Measurements from ENCODE around the gene HOXA4. TPM values are rescaled to one million over a fixed set of nuclear protein-coding genes. Genes with fewer than 3 reads are reported as not detected.

HOXA4 gene
- total RNA-seq, 3 donors from 2014 or later (not counting 1 experiment from before 2014, with no cell fraction given) = 0.52 to 2.1 (median 0.63) TPM

DNA sequence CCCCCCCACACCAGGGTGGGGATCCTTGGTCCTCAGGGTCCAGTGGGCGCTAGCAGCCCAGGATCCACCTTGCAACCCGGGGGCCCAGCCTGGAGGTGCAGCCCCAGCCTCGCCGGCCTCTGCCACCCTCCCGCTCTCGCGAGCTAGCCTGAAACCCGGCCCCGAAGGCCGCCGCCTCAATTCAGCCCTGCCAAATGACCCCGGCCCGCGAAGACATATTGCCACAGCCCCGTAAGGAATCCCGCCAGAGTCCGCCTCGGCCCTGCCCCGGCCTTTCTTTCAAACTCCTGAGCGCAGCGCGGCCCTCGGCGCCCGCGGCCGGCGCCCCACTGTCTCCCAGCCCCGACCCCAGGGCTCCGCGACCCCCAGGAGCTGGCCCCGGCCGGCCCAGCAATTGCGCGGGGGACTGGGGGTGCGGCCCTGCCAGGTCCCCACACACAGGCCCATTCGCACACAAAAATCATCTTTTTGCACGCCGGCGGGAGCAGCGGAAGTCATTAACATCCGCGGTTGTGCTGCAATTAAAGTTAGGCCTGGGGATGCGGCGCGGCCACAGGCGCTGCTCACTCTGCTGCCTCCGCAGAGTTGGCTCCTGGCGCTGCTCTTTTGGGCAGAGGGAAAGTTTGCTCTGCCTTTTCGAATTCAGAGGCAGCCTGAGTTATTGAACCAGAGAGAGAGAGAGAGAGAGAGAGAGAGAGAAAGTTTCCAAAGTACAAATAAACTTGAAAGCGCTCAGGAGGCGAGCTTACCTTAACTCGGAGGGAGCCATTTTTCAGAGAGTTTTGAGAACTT, 9.0 kb upstream of the HOXA4 start:
- H3K27ac ChIP-seq (ENCODE audit: low read length) = no peak overlapping the region
- 96% methylated on average over 53 of the region's 53 CpGs for WGBS (ENCODE audit: insufficient coverage)
- H3K27ac Mint-ChIP-seq = no peak overlapping the region
- TF ChIP-seq CTCF (IDR thresholded peaks at IDR 0.05) = no peak
- no peaks in the 10 kb centered on the region for H3K9me3 ChIP-seq (ENCODE audit: control insufficient read depth, insufficient read depth, low read length)
- peaks cover 9% of the 10 kb centered on the region for H3K27me3 ChIP-seq (ENCODE audit: control insufficient read depth, insufficient read depth, low read length)
- H3K27me3 Mint-ChIP-seq (ENCODE audit: low read depth in 2 of 2) = peaks cover 37 to 59% of the 10 kb centered on the region in 2 donors
- no peaks in the 10 kb centered on the region for H3K9me3 Mint-ChIP-seq
- H3K4me1 Mint-ChIP-seq = peaks cover 0 to 10% of the 10 kb centered on the region in 2 donors
- no peak overlapping the region for H3K4me3 Mint-ChIP-seq
- DNase-seq = no peak
- H3K36me3 ChIP-seq (ENCODE audit: control insufficient read depth, insufficient read depth, low read length) = no peaks in the 10 kb centered on the region
- ATAC-seq = no peak
- intact Hi-C loops (cut with micrococcal nuclease) = no loop called here
- H3K36me3 Mint-ChIP-seq = no peaks in the 10 kb centered on the region
- H3K4me1 ChIP-seq (ENCODE audit: control insufficient read depth, insufficient read depth, low read length) = peaks cover 3% of the 10 kb centered on the region
- no peak overlapping the region for H3K4me3 ChIP-seq (ENCODE audit: low read length)

GRCh38 chr7:27138985-27139333, 8.4 kb upstream of the HOXA4 start:
- intact Hi-C loops (cut with micrococcal nuclease) = no loop called here
- peaks cover 7% of the 10 kb centered on the region for H3K27me3 ChIP-seq (ENCODE audit: control insufficient read depth, insufficient read depth, low read length)
- H3K4me1 ChIP-seq (ENCODE audit: control insufficient read depth, insufficient read depth, low read length) = peaks cover 2% of the 10 kb centered on the region
- Mint-ChIP-seq H3K27me3 (ENCODE audit: low read depth in 2 of 2) (peaks cover 41 to 65% of the 10 kb centered on the region in 2 donors), H3K36me3 (no peaks in the 10 kb centered on the region), H3K27ac (no peak overlapping the region), H3K9me3 (no peaks in the 10 kb centered on the region), H3K4me1 (peaks cover 0 to 10% of the 10 kb centered on the region in 2 donors), H3K4me3 (no peak overlapping the region)
- ATAC-seq = no peak
- H3K9me3 ChIP-seq (ENCODE audit: control insufficient read depth, insufficient read depth, low read length) = no peaks in the 10 kb centered on the region
- no peak overlapping the region for H3K27ac ChIP-seq (ENCODE audit: low read length)
- H3K36me3 ChIP-seq (ENCODE audit: control insufficient read depth, insufficient read depth, low read length) = no peaks in the 10 kb centered on the region
- DNase-seq = no peak
- H3K4me3 ChIP-seq (ENCODE audit: low read length) = no peak overlapping the region
- 96% methylated on average over 11 of the region's 11 CpGs for WGBS (ENCODE audit: insufficient coverage)
- no peak for TF ChIP-seq CTCF (IDR thresholded peaks at IDR 0.05)

GRCh38 chr7:27138472-27138871, 7.9 kb upstream of the HOXA4 start:
- no peak for TF ChIP-seq CTCF (IDR thresholded peaks at IDR 0.05)
- no peaks in the 10 kb centered on the region for H3K9me3 Mint-ChIP-seq
- peaks cover 0 to 10% of the 10 kb centered on the region in 2 donors for H3K4me1 Mint-ChIP-seq
- no peaks in the 10 kb centered on the region for H3K36me3 Mint-ChIP-seq
- H3K27ac ChIP-seq (ENCODE audit: low read length) = no peak overlapping the region
- H3K36me3 ChIP-seq (ENCODE audit: control insufficient read depth, insufficient read depth, low read length) = no peaks in the 10 kb centered on the region
- H3K4me3 ChIP-seq (ENCODE audit: low read length) = no peak overlapping the region
- 83% methylated on average over 1 of the region's 1 CpG for WGBS (ENCODE audit: insufficient coverage)
- H3K27me3 ChIP-seq (ENCODE audit: control insufficient read depth, insufficient read depth, low read length) = peaks cover 6% of the 10 kb centered on the region
- intact Hi-C loops (cut with micrococcal nuclease) = no loop called here
- no peak overlapping the region for H3K4me3 Mint-ChIP-seq
- H3K9me3 ChIP-seq (ENCODE audit: control insufficient read depth, insufficient read depth, low read length) = no peaks in the 10 kb centered on the region
- no peak for DNase-seq
- no peak overlapping the region for H3K27ac Mint-ChIP-seq
- H3K27me3 Mint-ChIP-seq (ENCODE audit: low read depth in 2 of 2) = peaks cover 44 to 68% of the 10 kb centered on the region in 2 donors
- ATAC-seq = no peak
- H3K4me1 ChIP-seq (ENCODE audit: control insufficient read depth, insufficient read depth, low read length) = no peaks in the 10 kb centered on the region
